HepG2 (cell line): ENCODE results near the gene ABCB6. TPM values are rescaled to one million over a fixed set of nuclear protein-coding genes. Genes with fewer than 3 reads are reported as not detected.

ENCODE experiments used
- ELF4 ChIP-seq: sonication (generic); formaldehyde crosslinking; IDR thresholded peaks from 2 replicates; pipeline ENCODE4 v1.5.0; 2020; ENCODE audit warnings: missing genetic modification reagents, mild to moderate bottlenecking, moderate library complexity, borderline replicate concordance
- FOXP4 ChIP-seq: sonication (generic); formaldehyde crosslinking; IDR thresholded peaks from 2 replicates; pipeline ENCODE4 v1.4.0; 2020; ENCODE audit warnings: missing genetic modification reagents
- HNRNPLL ChIP-seq: fragments of 200-400 bp; formaldehyde crosslinking; IDR thresholded peaks from 2 replicates; pipeline ENCODE4 v1.6.1; 2017; ENCODE audit warnings: mild to moderate bottlenecking, low read depth, low read length; ENCODE audit not compliant: poor library complexity, severe bottlenecking
- MEF2D ChIP-seq: sonication (generic); formaldehyde crosslinking; IDR thresholded peaks from 2 replicates; pipeline ENCODE4 v1.5.1; 2020; ENCODE audit warnings: mild to moderate bottlenecking, missing genetic modification reagents
- PHF5A ChIP-seq: IDR thresholded peaks from one replicate; pipeline ENCODE4 v1.6.1; 2018; ENCODE audit warnings: low read depth, missing genetic modification reagents; ENCODE audit not compliant: unreplicated experiment
- SCMH1 ChIP-seq: sonication (generic); formaldehyde crosslinking; IDR thresholded peaks from 2 replicates; pipeline ENCODE4 v1.9.0; 2021; ENCODE audit warnings: missing genetic modification reagents, mild to moderate bottlenecking, borderline replicate concordance
- SIN3A ChIP-seq: IDR thresholded peaks from 2 replicates; pipeline ENCODE4 v1.6.1; 2011; ENCODE audit warnings: low read depth, mild to moderate bottlenecking, control low read depth, low read length, borderline replicate concordance
- SMARCC2 ChIP-seq: fragments of 450-650 bp; IDR thresholded peaks from 2 replicates; pipeline ENCODE4 v1.6.1; 2017; ENCODE audit warnings: antibody characterized with exemption, mild to moderate bottlenecking
- TFE3 ChIP-seq: IDR thresholded peaks from 2 replicates; pipeline ENCODE4 v1.6.1; 2016
- ZBTB44 ChIP-seq: sonication (generic); formaldehyde crosslinking; IDR thresholded peaks from 2 replicates; pipeline ENCODE4 v1.4.0; 2020; ENCODE audit warnings: missing genetic modification reagents
- ZFP91 ChIP-seq: sonication (generic); formaldehyde crosslinking; IDR thresholded peaks from 2 replicates; pipeline ENCODE4 v1.9.0; 2022; ENCODE audit warnings: missing genetic modification reagents, mild to moderate bottlenecking, borderline replicate concordance
- ZNF224 ChIP-seq: sonication (generic); formaldehyde crosslinking; IDR thresholded peaks from 2 replicates; pipeline ENCODE4 v1.5.0; 2020; ENCODE audit warnings: mild to moderate bottlenecking, missing genetic modification reagents
- ZNF446 ChIP-seq: sonication (generic); formaldehyde crosslinking; IDR thresholded peaks from 2 replicates; pipeline ENCODE4 v1.5.0; 2020; ENCODE audit warnings: mild to moderate bottlenecking, missing genetic modification reagents
- polyA plus RNA-seq, 8 experiments: library from polyadenylated mRNA; depleted of rRNA in 3 of 8; stranded (reverse) in 7 of 8; unstranded in 1 of 8; fragments of >200 nt; fragmentation: Illumina TruSeq in 4 of 8; extraction: Trizol in 4 of 8; gene quantifications; 2 replicates each; pipeline versions ENCODE4 v1.2.1 to v1.2.3, GENCODE V29; 2011 to 2016; ENCODE audit warnings: low read depth in 4 of 8, missing spikeins in 1 of 8, mixed read lengths in 1 of 8; ENCODE audit not compliant: insufficient read depth in 1 of 8
- total RNA-seq, 5 experiments: library from RNA; depleted of rRNA; stranded (reverse); fragments of >200 nt; fragmentation: Illumina TruSeq; extraction: Trizol; gene quantifications; 2 replicates each; pipeline ENCODE4 v1.2.3, GENCODE V29; 2016; ENCODE audit warnings: low read depth in 1 of 5

ABCB6 gene
- total and polyA plus RNA-seq, 2 of the 13 experiments (the other 11 are each of a cell fraction or from before 2014, with no cell fraction given): 91.1 to 137 TPM

GRCh38 chr2:219218732-219219701, at the start of gene ABCB6 (continued):
- TF ChIP-seq ZFP91 (CRISPR knock-in tag) (peak; percentile 97), SIN3A (peak; percentile 83; the same call in 1 of the 2 replicates), HNRNPLL (peak; percentile 84), MEF2D (peak; percentile 50; the same call in 1 of the 2 replicates), TFE3 (CRISPR knock-in tag) (peak; percentile 70), ZNF446 (CRISPR knock-in tag) (peak; percentile 97; the same call in 1 of the 2 replicates), FOXP4 (CRISPR knock-in tag) (peak; percentile 77), SMARCC2 (no peak), ELF4 (CRISPR knock-in tag) (no peak), ZBTB44 (CRISPR knock-in tag) (peak; percentile 95; the same call in 1 of the 2 replicates), PHF5A (CRISPR knock-in tag) (no peak), SCMH1 (CRISPR knock-in tag) (no peak), ZNF224 (CRISPR knock-in tag) (peak; percentile 87)
